Measurements from ENCODE around the gene WDR93. TPM values are rescaled to one million over a fixed set of nuclear protein-coding genes. Genes with fewer than 3 reads are reported as not detected.
"Not testable (repeated sequence)": the region's sequence is repeated elsewhere in the genome, so short reads cannot be mapped to it uniquely, and the experiment has no call there.

Gene WDR93
- total RNA-seq, 2 donors from 2014 or later, result 0.24 to 0.64 TPM

DNA sequence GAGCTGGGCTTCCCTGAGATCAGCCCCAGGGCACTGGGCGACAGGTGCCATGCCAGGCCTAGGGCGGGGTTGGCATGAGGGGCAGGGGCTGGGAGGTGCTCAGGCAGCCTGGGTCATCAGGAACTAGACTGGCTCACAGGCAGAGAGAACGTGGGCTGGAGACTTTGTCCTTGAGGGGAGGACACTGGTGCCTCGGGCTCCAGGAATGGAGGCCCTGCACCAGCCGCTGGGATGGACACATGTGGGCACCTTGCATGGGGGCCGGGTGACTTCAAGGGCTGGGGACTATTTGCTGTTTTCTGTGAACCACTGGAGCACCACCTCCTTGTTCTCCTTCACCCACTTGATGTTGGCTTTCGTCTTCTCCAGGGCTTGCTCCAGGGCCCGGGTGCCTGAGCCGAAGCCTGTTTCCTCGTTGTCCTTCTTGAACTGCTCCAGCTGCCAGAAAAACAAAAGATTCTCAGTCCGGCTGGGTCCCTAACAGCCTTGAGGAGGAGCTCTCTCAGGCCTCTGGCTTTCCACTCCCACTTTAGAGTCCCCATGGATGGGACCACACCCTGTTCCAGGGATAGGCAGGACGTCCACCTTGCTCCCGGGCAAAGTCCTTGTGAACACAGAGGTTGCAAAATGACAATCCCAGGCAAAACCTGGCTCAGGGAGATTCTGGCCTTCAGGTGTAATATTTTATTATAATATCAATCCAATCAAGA, 94.6 kb downstream of the WDR93 start:
- Mint-ChIP-seq H3K27ac (no peak overlapping the region), H3K27me3 (ENCODE audit: insufficient read depth) (peaks cover 22% of the 10 kb centered on the region), H3K4me3 (no peak overlapping the region), H3K4me1 (peaks cover 14% of the 10 kb centered on the region), H3K36me3 (ENCODE audit: low read depth) (peaks cover 4% of the 10 kb centered on the region), H3K9me3 (peaks cover 15% of the 10 kb centered on the region)
- Histone ChIP-seq H3K27me3 (ENCODE audit: control insufficient read depth, insufficient read depth, low read length, poor library complexity, severe bottlenecking) (peaks cover 8% of the 10 kb centered on the region), H3K36me3 (ENCODE audit: control insufficient read depth, insufficient read depth, low read length) (no peaks in the 10 kb centered on the region), H3K27ac (ENCODE audit: low read depth, low read length) (no peak overlapping the region), H3K9me3 (ENCODE audit: control insufficient read depth, low read length) (peaks cover 10% of the 10 kb centered on the region), H3K4me1 (ENCODE audit: control insufficient read depth, insufficient read depth, low read length) (no peaks in the 10 kb centered on the region), H3K9ac (ENCODE audit: extremely low read depth, low read length, poor library complexity, severe bottlenecking) (no peak overlapping the region), H3K4me3 (ENCODE audit: low read length) (no peak overlapping the region)
- WGBS, 2 experiments (ENCODE audit: insufficient coverage in 1 of 2, insufficient read length in 1 of 2), result 90 to 99% methylated on average over 8 to 13 of the region's 13 CpGs
- TF ChIP-seq, protein P1, sequence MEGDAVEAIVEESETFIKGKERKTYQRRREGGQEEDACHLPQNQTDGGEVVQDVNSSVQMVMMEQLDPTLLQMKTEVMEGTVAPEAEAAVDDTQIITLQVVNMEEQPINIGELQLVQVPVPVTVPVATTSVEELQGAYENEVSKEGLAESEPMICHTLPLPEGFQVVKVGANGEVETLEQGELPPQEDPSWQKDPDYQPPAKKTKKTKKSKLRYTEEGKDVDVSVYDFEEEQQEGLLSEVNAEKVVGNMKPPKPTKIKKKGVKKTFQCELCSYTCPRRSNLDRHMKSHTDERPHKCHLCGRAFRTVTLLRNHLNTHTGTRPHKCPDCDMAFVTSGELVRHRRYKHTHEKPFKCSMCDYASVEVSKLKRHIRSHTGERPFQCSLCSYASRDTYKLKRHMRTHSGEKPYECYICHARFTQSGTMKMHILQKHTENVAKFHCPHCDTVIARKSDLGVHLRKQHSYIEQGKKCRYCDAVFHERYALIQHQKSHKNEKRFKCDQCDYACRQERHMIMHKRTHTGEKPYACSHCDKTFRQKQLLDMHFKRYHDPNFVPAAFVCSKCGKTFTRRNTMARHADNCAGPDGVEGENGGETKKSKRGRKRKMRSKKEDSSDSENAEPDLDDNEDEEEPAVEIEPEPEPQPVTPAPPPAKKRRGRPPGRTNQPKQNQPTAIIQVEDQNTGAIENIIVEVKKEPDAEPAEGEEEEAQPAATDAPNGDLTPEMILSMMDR (conservative IDR thresholded peaks at IDR 0.05), result no peak
- no peak for DNase-seq

DNA sequence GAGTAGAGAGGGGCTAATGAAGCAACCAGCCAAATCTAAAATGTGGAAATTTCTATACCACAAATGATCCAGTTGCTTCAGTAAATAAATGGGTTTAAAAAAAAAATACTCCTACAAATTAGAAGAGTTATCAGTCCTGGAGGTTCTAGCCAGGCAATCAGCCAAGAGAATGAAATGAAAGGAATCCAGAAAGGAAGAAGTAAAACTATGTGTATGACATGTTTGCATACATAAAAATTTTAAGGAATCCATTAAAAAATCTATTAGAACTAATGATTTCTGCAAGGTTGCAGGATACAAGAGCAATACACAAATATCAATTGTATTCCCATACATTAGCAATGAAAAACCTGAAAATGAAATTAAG, 95.1 kb downstream of the WDR93 start:
- no peak for DNase-seq
- Histone ChIP-seq H3K4me3 (ENCODE audit: low read length) (no peak overlapping the region), H3K36me3 (ENCODE audit: control insufficient read depth, insufficient read depth, low read length) (no peaks in the 10 kb centered on the region), H3K27ac (ENCODE audit: low read depth, low read length) (no peak overlapping the region), H3K9me3 (ENCODE audit: control insufficient read depth, low read length) (peaks cover 10% of the 10 kb centered on the region), H3K9ac (ENCODE audit: extremely low read depth, low read length, poor library complexity, severe bottlenecking) (no peak overlapping the region), H3K27me3 (ENCODE audit: control insufficient read depth, insufficient read depth, low read length, poor library complexity, severe bottlenecking) (peaks cover 4% of the 10 kb centered on the region), H3K4me1 (ENCODE audit: control insufficient read depth, insufficient read depth, low read length) (no peaks in the 10 kb centered on the region)
- Mint-ChIP-seq H3K36me3 (ENCODE audit: low read depth) (peaks cover 4% of the 10 kb centered on the region), H3K9me3 (peaks cover 15% of the 10 kb centered on the region), H3K27me3 (ENCODE audit: insufficient read depth) (peaks cover 19% of the 10 kb centered on the region), H3K4me3 (no peak overlapping the region), H3K27ac (no peak overlapping the region), H3K4me1 (peaks cover 14% of the 10 kb centered on the region)
- TF ChIP-seq, protein P1 (conservative IDR thresholded peaks at IDR 0.05), result no peak

DNA sequence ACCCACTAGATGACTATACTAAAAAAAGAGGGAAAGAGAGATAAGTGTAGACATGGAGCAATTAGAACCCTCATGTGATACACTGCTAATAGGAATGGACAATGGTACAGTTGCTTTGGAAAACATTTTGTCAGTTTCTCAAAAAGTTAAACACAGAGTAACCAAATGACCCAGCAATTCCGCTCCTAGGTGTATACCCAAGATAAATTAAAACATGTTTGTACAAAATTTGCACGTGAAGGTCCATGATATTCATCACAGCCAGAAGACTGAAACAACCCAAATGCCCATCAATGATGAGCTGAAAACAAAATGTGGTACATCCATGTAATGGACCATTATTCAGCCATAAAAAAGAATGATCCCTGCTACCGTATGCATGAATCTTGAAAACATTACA, 97.3 kb downstream of the WDR93 start:
- no peak overlapping the region for H3K27ac Mint-ChIP-seq

DNA sequence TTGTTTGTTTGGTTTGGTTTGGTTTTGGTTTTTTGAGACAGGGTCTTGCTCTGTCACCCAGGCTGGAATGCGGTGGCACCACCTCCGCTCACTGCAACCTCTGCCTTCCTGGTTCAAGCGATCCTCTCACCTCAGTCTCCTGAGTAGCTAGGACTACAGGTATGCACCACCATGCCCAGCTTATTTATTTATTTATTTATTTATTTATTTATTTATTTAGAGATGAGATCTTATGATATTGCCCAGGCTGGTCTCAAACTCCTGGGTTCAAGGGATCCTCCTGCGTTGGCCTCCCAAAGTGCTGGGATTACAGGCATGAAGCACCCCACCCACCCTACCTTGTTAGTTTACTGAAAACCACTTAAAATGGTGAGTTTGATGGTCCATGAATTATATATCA, 98.0 kb downstream of the WDR93 start:
- not testable (repeated sequence) for H3K36me3 Mint-ChIP-seq (ENCODE audit: low read depth); DNase-seq; H3K27ac ChIP-seq (ENCODE audit: low read depth, low read length); H3K4me1 Mint-ChIP-seq; H3K4me3 Mint-ChIP-seq; H3K36me3 ChIP-seq (ENCODE audit: control insufficient read depth, insufficient read depth, low read length); H3K4me3 ChIP-seq (ENCODE audit: low read length); H3K27me3 ChIP-seq (ENCODE audit: control insufficient read depth, insufficient read depth, low read length, poor library complexity, severe bottlenecking); H3K27ac Mint-ChIP-seq; H3K4me1 ChIP-seq (ENCODE audit: control insufficient read depth, insufficient read depth, low read length); H3K9ac ChIP-seq (ENCODE audit: extremely low read depth, low read length, poor library complexity, severe bottlenecking)
- H3K9me3 ChIP-seq (ENCODE audit: control insufficient read depth, low read length), result peaks cover 10% of the 10 kb centered on the region
- Mint-ChIP-seq H3K9me3 (peaks cover 15% of the 10 kb centered on the region), H3K27me3 (ENCODE audit: insufficient read depth) (peaks cover 16% of the 10 kb centered on the region)
- 98 to 100% methylated on average over 2 to 4 of the region's 4 CpGs for WGBS, 2 experiments (ENCODE audit: insufficient coverage in 1 of 2, insufficient read length in 1 of 2)

More for the DNA sequence above, 97.3 kb downstream of the WDR93 start:
- peaks cover 15% of the 10 kb centered on the region for H3K9me3 Mint-ChIP-seq
- no peaks in the 10 kb centered on the region for H3K4me1 ChIP-seq (ENCODE audit: control insufficient read depth, insufficient read depth, low read length)
- WGBS, 2 experiments (ENCODE audit: insufficient coverage in 1 of 2, insufficient read length in 1 of 2), result 97 to 100% methylated on average over 2 to 3 of the region's 3 CpGs
- peaks cover 10% of the 10 kb centered on the region for H3K9me3 ChIP-seq (ENCODE audit: control insufficient read depth, low read length)
- H3K27ac ChIP-seq (ENCODE audit: low read depth, low read length), result no peak overlapping the region
- peaks cover 15% of the 10 kb centered on the region for H3K27me3 Mint-ChIP-seq (ENCODE audit: insufficient read depth)
- H3K9ac ChIP-seq (ENCODE audit: extremely low read depth, low read length, poor library complexity, severe bottlenecking), result no peak overlapping the region
- TF ChIP-seq, protein P1 (conservative IDR thresholded peaks at IDR 0.05), result no peak
- H3K27me3 ChIP-seq (ENCODE audit: control insufficient read depth, insufficient read depth, low read length, poor library complexity, severe bottlenecking), result no peaks in the 10 kb centered on the region
- H3K36me3 Mint-ChIP-seq (ENCODE audit: low read depth), result peaks cover 4% of the 10 kb centered on the region
- no peak for DNase-seq
- no peaks in the 10 kb centered on the region for H3K36me3 ChIP-seq (ENCODE audit: control insufficient read depth, insufficient read depth, low read length)
- H3K4me1 Mint-ChIP-seq, result peaks cover 8% of the 10 kb centered on the region
- no peak overlapping the region for H3K4me3 ChIP-seq (ENCODE audit: low read length)
- H3K4me3 Mint-ChIP-seq, result no peak overlapping the region
